Medulla oblongata (tissue), 1 donor: ENCODE measurements around the gene CYB5R3.
"Not testable (repeated sequence)": the region's sequence is repeated elsewhere in the genome, so short reads cannot be mapped to it uniquely, and the experiment has no call there.

ENCODE experiments used
- DNase-seq: peaks from one replicate; pipeline ENCODE4 v3.0.0-alpha.2; 2015; ENCODE audit errors: extremely low spot score

CYB5R3 gene

GRCh38 chr22:42678894-42679293 lies 29.7 kb upstream of the CYB5R3 start:
- DNase-seq: no peak

- not testable (repeated sequence) for DNase-seq
Measured at GRCh38 chr22:42677936-42678335, 28.7 kb upstream of the CYB5R3 start.

GRCh38 chr22:42676059-42676607 lies 26.9 kb upstream of the CYB5R3 start:
- DNase-seq: no peak

GRCh38 chr22:42673898-42674401 lies 24.8 kb upstream of the CYB5R3 start:
- no peak for DNase-seq

- DNase-seq: not testable (repeated sequence)
Measured at GRCh38 chr22:42673071-42673470, 23.9 kb upstream of the CYB5R3 start.

GRCh38 chr22:42670921-42671709 lies 21.9 kb upstream of the CYB5R3 start:
- DNase-seq: no peak

- DNase-seq: no peak
Measured at GRCh38 chr22:42670046-42670445, 20.9 kb upstream of the CYB5R3 start.

- DNase-seq: not testable (repeated sequence)
Measured at GRCh38 chr22:42666393-42666792, 17.2 kb upstream of the CYB5R3 start.

- DNase-seq: no peak
Measured at GRCh38 chr22:42664976-42665831, 16.0 kb upstream of the CYB5R3 start.

- peak; percentile 79 for DNase-seq
Measured at GRCh38 chr22:42661985-42662831, 13.0 kb upstream of the CYB5R3 start.

- no peak for DNase-seq
Measured at GRCh38 chr22:42656578-42656977, 7.4 kb upstream of the CYB5R3 start.

GRCh38 chr22:42655693-42656092 lies 6.5 kb upstream of the CYB5R3 start:
- no peak for DNase-seq

GRCh38 chr22:42654436-42655073 lies 5.4 kb upstream of the CYB5R3 start:
- no peak for DNase-seq

- no peak for DNase-seq
Measured at GRCh38 chr22:42653999-42654398, 4.8 kb upstream of the CYB5R3 start.

- no peak for DNase-seq
Measured at GRCh38 chr22:42651134-42651533, 1.9 kb upstream of the CYB5R3 start.

- peak; percentile 34 for DNase-seq
Measured at GRCh38 chr22:42648368-42649245, 585 bp downstream of the CYB5R3 start.

GRCh38 chr22:42648017-42648367 lies 1.2 kb downstream of the CYB5R3 start:
- DNase-seq: no peak

- DNase-seq: no peak
Measured at GRCh38 chr22:42646569-42647525, 2.3 kb downstream of the CYB5R3 start.
